Stimulated activated CD8-positive, alpha-beta memory T cell treated with anti-CD3 and anti-CD28 coated beads, Interleukin-2, amount 100 ng/mL, for 1 hour (primary cell): ENCODE results near the gene NMT2.

Experiments
- DNase-seq, 2 donors: peaks; one replicate each; pipeline ENCODE4 v3.0.0-alpha.2; 2020; ENCODE audit warnings: low read depth in 2 of 2

The NMT2 gene

GRCh38 chr10:15181576-15182156 lies 13.2 kb upstream of the NMT2 start:
- no peak for DNase-seq

- DNase-seq: no peak
These were observed 12.2 kb upstream of the NMT2 start for GRCh38 chr10:15180736-15181135.

GRCh38 chr10:15176269-15176668 lies 7.8 kb upstream of the NMT2 start:
- no peak for DNase-seq

- DNase-seq: no peak
These were observed 7.1 kb upstream of the NMT2 start for GRCh38 chr10:15175587-15175986.

GRCh38 chr10:15172306-15172840 lies 3.9 kb upstream of the NMT2 start:
- no peak for DNase-seq

- DNase-seq: peak; percentile 15 to 31
These were observed 1.3 kb upstream of the NMT2 start for GRCh38 chr10:15169555-15170401.

GRCh38 chr10:15168786-15169554 lies 477 bp upstream of the NMT2 start:
- DNase-seq: peak; percentile 91 to 98

GRCh38 chr10:15167411-15168290 lies 842 bp downstream of the NMT2 start:
- peak in 1 of 2 donors; percentile 27 for DNase-seq

- no peak for DNase-seq
These were observed 2.2 kb downstream of the NMT2 start for GRCh38 chr10:15166325-15166724.

- no peak for DNase-seq
These were observed 5.2 kb downstream of the NMT2 start for GRCh38 chr10:15163253-15163828.

- no peak for DNase-seq
These were observed 9.5 kb downstream of the NMT2 start for GRCh38 chr10:15158972-15159371.

- DNase-seq: no peak
These were observed 10.0 kb downstream of the NMT2 start for GRCh38 chr10:15158448-15158847.

GRCh38 chr10:15155978-15156656 lies 12.4 kb downstream of the NMT2 start:
- DNase-seq: no peak

GRCh38 chr10:15152556-15152955 lies 15.9 kb downstream of the NMT2 start:
- no peak for DNase-seq

- no peak for DNase-seq
These were observed 17.9 kb downstream of the NMT2 start for GRCh38 chr10:15150563-15150962.

- no peak for DNase-seq
These were observed 19.3 kb downstream of the NMT2 start for GRCh38 chr10:15149042-15149771.

- no peak for DNase-seq
These were observed 20.7 kb downstream of the NMT2 start for GRCh38 chr10:15147594-15148392.

GRCh38 chr10:15146366-15146765 lies 22.1 kb downstream of the NMT2 start:
- no peak for DNase-seq

- no peak for DNase-seq
These were observed 23.7 kb downstream of the NMT2 start for GRCh38 chr10:15144788-15145187.
